Uterus (tissue), 4 donors: ENCODE results near the gene TICAM1. TPM values are rescaled to one million over a fixed set of nuclear protein-coding genes. Genes with fewer than 3 reads are reported as not detected.

Source experiments
- DNase-seq, 2 donors: peaks; one replicate each; pipeline ENCODE4 v3.0.0-alpha.2; 2019 to 2020
- H3K27ac ChIP-seq, 2 donors: fragments of 200-600 bp; sonication (generic); 1 replicate in 1 of 2; 2 replicates in 1 of 2; pipeline ENCODE4 v1.5.1; 2016 to 2018
- H3K27me3 ChIP-seq, 2 donors: fragments of 200-600 bp; sonication (generic); one replicate each; pipeline ENCODE4 v1.5.1; 2018 to 2019; ENCODE audit warnings: control low read depth in 1 of 2
- H3K36me3 ChIP-seq, 2 donors: fragments of 200-600 bp; sonication (generic); one replicate each; pipeline ENCODE4 v1.5.1; 2019; ENCODE audit warnings: control low read depth in 1 of 2
- H3K4me1 ChIP-seq, 2 donors: fragments of 200-600 bp; sonication (generic); one replicate each; pipeline ENCODE4 v1.5.1; 2018 to 2019; ENCODE audit warnings: control low read depth in 1 of 2
- H3K4me3 ChIP-seq, 2 donors: fragments of 200-600 bp; sonication (generic); 1 replicate in 1 of 2; 2 replicates in 1 of 2; pipeline ENCODE4 v1.5.1; 2018 to 2019; ENCODE audit warnings: mild to moderate bottlenecking in 1 of 2
- H3K9me3 ChIP-seq, 2 donors: fragments of 200-600 bp; sonication (generic); one replicate each; pipeline ENCODE4 v1.5.1; 2019; ENCODE audit warnings: control low read depth in 1 of 2
- POLR2A ChIP-seq, 2 donors: fragments of 450-650 bp; IDR thresholded peaks; one replicate each; pipeline ENCODE4 v1.6.1; 2016; ENCODE audit warnings: antibody characterized with exemption in 2 of 2, mild to moderate bottlenecking in 1 of 2, moderate library complexity in 1 of 2
- intact Hi-C: fragments of 100-400 bp; cut with DNase I; formaldehyde crosslinking; loops from one replicate; pipeline ENCODE4 v1.15.1; 2023; ENCODE audit warnings: low total_unique reads
- total RNA-seq, 4 donors: library from RNA; depleted of rRNA in 3 of 4; stranded (reverse); fragments of >200 nt in 3 of 4; gene quantifications; one replicate each; pipeline versions ENCODE4 v1.1.0 to v1.2.4, GENCODE V29; 2014 to 2023
- TF ChIP-seq, protein P1 (sequence below), 4 experiments: fragments of 200-600 bp in 2 of 4; fragments of 450-650 bp in 2 of 4; sonication (generic) in 2 of 4; IDR thresholded peaks; one replicate each; pipeline ENCODE4 v1.5.1; 2016 to 2019; ENCODE audit warnings: antibody characterized with exemption in 4 of 4, mild to moderate bottlenecking in 2 of 4, moderate library complexity in 1 of 4
- donor health status: DM: yes; HTN: yes; CAD: no.

The TICAM1 gene
- total RNA-seq, 4 donors from 2014 or later, result under 0.01 to 13.0 (median 2.3) TPM

GRCh38 chr19:4871711-4872110 is 40.2 kb upstream of the TICAM1 start:
- TF ChIP-seq, protein P1, sequence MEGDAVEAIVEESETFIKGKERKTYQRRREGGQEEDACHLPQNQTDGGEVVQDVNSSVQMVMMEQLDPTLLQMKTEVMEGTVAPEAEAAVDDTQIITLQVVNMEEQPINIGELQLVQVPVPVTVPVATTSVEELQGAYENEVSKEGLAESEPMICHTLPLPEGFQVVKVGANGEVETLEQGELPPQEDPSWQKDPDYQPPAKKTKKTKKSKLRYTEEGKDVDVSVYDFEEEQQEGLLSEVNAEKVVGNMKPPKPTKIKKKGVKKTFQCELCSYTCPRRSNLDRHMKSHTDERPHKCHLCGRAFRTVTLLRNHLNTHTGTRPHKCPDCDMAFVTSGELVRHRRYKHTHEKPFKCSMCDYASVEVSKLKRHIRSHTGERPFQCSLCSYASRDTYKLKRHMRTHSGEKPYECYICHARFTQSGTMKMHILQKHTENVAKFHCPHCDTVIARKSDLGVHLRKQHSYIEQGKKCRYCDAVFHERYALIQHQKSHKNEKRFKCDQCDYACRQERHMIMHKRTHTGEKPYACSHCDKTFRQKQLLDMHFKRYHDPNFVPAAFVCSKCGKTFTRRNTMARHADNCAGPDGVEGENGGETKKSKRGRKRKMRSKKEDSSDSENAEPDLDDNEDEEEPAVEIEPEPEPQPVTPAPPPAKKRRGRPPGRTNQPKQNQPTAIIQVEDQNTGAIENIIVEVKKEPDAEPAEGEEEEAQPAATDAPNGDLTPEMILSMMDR (IDR thresholded peaks at IDR 0.05), result no peak
- no peak for TF ChIP-seq POLR2A (IDR thresholded peaks at IDR 0.05)
- no peak overlapping the region for H3K4me3 ChIP-seq
- no peaks in the 10 kb centered on the region for H3K4me1 ChIP-seq
- no peaks in the 10 kb centered on the region for H3K27me3 ChIP-seq
- DNase-seq, result no peak
- no peaks in the 10 kb centered on the region for H3K9me3 ChIP-seq
- H3K36me3 ChIP-seq, result no peaks in the 10 kb centered on the region
- intact Hi-C loops, result loop anchor here (2.0 kb wide), 2 partner anchors 39 to 159 kb away; no protein-coding TSS in a partner anchor
- H3K27ac ChIP-seq, result no peak overlapping the region

DNA sequence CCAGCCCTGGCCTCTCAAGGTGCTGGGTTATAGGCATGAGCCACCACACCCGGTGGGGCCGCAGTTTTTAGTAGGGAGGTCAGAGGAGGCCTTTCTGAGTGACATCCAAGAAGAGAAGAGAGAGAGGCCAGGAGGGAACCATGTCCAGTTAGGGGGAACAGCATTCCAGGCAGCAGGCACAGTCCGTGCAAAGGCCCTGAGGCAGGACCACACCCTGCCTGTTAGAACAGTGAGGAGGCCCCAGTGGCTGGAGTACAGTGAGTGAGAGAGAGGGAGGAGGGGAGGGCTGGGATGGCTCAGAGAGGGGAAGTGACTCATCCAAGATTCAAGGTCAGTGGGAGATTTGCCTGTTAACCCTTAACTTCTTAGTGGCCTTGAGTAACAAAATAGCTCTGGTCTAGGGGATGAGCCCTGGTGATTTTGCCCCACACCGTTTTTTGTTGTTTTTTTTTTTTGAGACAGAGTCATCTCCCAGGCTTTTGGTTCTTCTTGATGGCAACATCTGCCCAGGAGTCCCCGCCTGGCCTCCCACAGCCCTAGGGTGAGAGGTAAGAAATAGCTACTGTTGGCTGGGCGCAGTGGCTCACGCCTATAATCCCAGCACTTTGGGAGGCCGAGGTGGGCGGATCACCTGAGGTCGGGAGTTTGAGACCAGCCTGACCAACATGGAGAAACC is 38.7 kb upstream of the TICAM1 start:
- no peaks in the 10 kb centered on the region for H3K36me3 ChIP-seq
- H3K27me3 ChIP-seq, result no peaks in the 10 kb centered on the region
- peak in 1 of 2 donors; percentile 24 for DNase-seq
- H3K4me3 ChIP-seq, result no peak overlapping the region
- TF ChIP-seq, protein P1 (IDR thresholded peaks at IDR 0.05), result no peak
- no peak for TF ChIP-seq POLR2A (IDR thresholded peaks at IDR 0.05)
- H3K4me1 ChIP-seq, result no peaks in the 10 kb centered on the region
- H3K9me3 ChIP-seq, result no peaks in the 10 kb centered on the region
- H3K27ac ChIP-seq, result no peak overlapping the region
- intact Hi-C loops, result loop anchor here (2.0 kb wide), 1 partner anchor 41 kb away; no protein-coding TSS in a partner anchor

GRCh38 chr19:4868286-4868834 is 36.8 kb upstream of the TICAM1 start:
- peak overlapping the region in 1 of 2 donors; percentile 82 for H3K27ac ChIP-seq

GRCh38 chr19:4867534-4868285 is 36.2 kb upstream of the TICAM1 start, which contains the start of gene PLIN3:
Gene PLIN3, minus strand, starts transcription at chr19:4867667. Its CDS starts 6,273 bp downstream, at chr19:4861394.
- DNase-seq, result peak; percentile 96 to 98
- Histone ChIP-seq H3K36me3 (no peaks in the 10 kb centered on the region), H3K4me3 (peak within 1 kb of the TSS; percentile 73), H3K27ac (peak within 1 kb of the TSS; percentile 69 to 82), H3K9me3 (no peaks in the 10 kb centered on the region), H3K27me3 (no peaks in the 10 kb centered on the region), H3K4me1 (no peaks in the 10 kb centered on the region)
- intact Hi-C loops, result no loop called here
- peak; percentile 37 to 50 for TF ChIP-seq POLR2A (IDR thresholded peaks at IDR 0.05)
- TF ChIP-seq, protein P1 (IDR thresholded peaks at IDR 0.05), result peak in 1 of 4 experiments; percentile 10

More at GRCh38 chr19:4868286-4868834, 36.8 kb upstream of the TICAM1 start:
- intact Hi-C loops, result no loop called here
- H3K4me1 ChIP-seq, result no peaks in the 10 kb centered on the region
- H3K27me3 ChIP-seq, result no peaks in the 10 kb centered on the region
- TF ChIP-seq, protein P1 (IDR thresholded peaks at IDR 0.05), result no peak
- no peak for TF ChIP-seq POLR2A (IDR thresholded peaks at IDR 0.05)
- DNase-seq, result no peak
- H3K4me3 ChIP-seq, result peak overlapping the region in 1 of 2 donors; percentile 73
- H3K36me3 ChIP-seq, result no peaks in the 10 kb centered on the region
- H3K9me3 ChIP-seq, result no peaks in the 10 kb centered on the region
